GM12878 (cell line): ENCODE results near the gene PRKAB1. TPM values are rescaled to one million over a fixed set of nuclear protein-coding genes. Genes with fewer than 3 reads are reported as not detected.

Source experiments
- ATAC-seq: fragments of 200-7000 bp; cut with Tn5 transposase; 3 replicates; pipeline ENCODE4 v1.9.1; 2020; ENCODE audit warnings: mild to moderate bottlenecking, moderate library complexity
- BruUV-seq: library from RNA; stranded (reverse); fragments of 400-500 nt; replicated peaks from 2 replicates; lab custom pipeline; 2021; lab: Mats Ljungman, UMichigan
- CTCF ChIA-PET: fragments of 300-600 bp; sonication (Branson Sonifier 250); formaldehyde crosslinking; extraction: SDS; loops from one replicate; lab custom pipeline; 2021; ENCODE audit warnings: inconsistent platforms; lab: Yijun Ruan, JAX
- POLR2A ChIA-PET: fragments of 350-600 bp; formaldehyde crosslinking; extraction: SDS; loops from one replicate; lab custom pipeline; 2021; ENCODE audit warnings: inconsistent platforms; lab: Charles Lee
- RAD21 ChIA-PET: fragments of 300-600 bp; sonication (Branson Sonifier 250); formaldehyde crosslinking; loops from one replicate; lab custom pipeline; 2023; ENCODE audit warnings: antibody characterized with exemption; ENCODE audit not compliant: unreplicated experiment; lab: Charles Lee
- SMC1A ChIA-PET: fragments of 300-600 bp; sonication (Branson Sonifier 250); formaldehyde crosslinking; loops from one replicate; lab custom pipeline; 2023; ENCODE audit not compliant: unreplicated experiment, uncharacterized antibody; lab: Charles Lee
- DNase-seq: peaks from one replicate; pipeline ENCODE4 v3.0.0-alpha.2; 2011; ENCODE audit warnings: low read depth, low spot score
- FAIRE-seq: peaks from 3 replicates; lab custom pipeline; 2011; peaks lifted over from hg19 to GRCh38; lab: Jason Lieb, UNC
- H2AFZ ChIP-seq: 2 replicates; pipeline ENCODE4 v1.6.0; 2011; ENCODE audit warnings: low read depth, low read length, control low read depth; ENCODE audit not compliant: control insufficient read depth
- H3K27ac ChIP-seq: 2 replicates; pipeline ENCODE4 v1.5.1; 2011; ENCODE audit warnings: control low read depth; ENCODE audit not compliant: control insufficient read depth, insufficient read depth
- H3K27me3 ChIP-seq, 2 experiments: replicated peaks in 1 of 2; 2 replicates each; pipeline versions ENCODE4 v1.6.0 to v1.6.1; 2011; ENCODE audit warnings: low read length in 1 of 2; ENCODE audit not compliant: control insufficient read depth in 2 of 2, insufficient read depth in 2 of 2
- H3K36me3 ChIP-seq, 2 experiments: 2 replicates each; pipeline ENCODE4 v1.5.1; 2011; ENCODE audit warnings: low read length in 1 of 2; ENCODE audit not compliant: control insufficient read depth in 2 of 2, insufficient read depth in 2 of 2
- H3K4me1 ChIP-seq: 2 replicates; pipeline ENCODE4 v1.6.1; 2011; ENCODE audit warnings: mild to moderate bottlenecking, low read length, moderate library complexity, mixed read lengths; ENCODE audit not compliant: control insufficient read depth, insufficient read depth
- H3K4me2 ChIP-seq: 2 replicates; pipeline ENCODE4 v1.6.0; 2011; ENCODE audit warnings: control low read depth; ENCODE audit not compliant: control insufficient read depth, insufficient read depth
- H3K4me3 ChIP-seq: fragments of 200-600 bp; sonication (generic); 2 replicates; pipeline ENCODE4 v1.5.1; 2016
- H3K79me2 ChIP-seq: 2 replicates; pipeline ENCODE4 v1.6.0; 2011; ENCODE audit warnings: low read length; ENCODE audit not compliant: control insufficient read depth, insufficient read depth
- H3K9ac ChIP-seq: 2 replicates; pipeline ENCODE4 v1.8.0; 2011; ENCODE audit warnings: low read length, control low read depth, mixed read lengths; ENCODE audit not compliant: control insufficient read depth, insufficient read depth
- H3K9me3 ChIP-seq: replicated peaks from 3 replicates; pipeline ENCODE4 v1.5.1; 2011; ENCODE audit warnings: mild to moderate bottlenecking, low read length; ENCODE audit not compliant: control insufficient read depth, insufficient read depth
- H4K20me1 ChIP-seq: 2 replicates; pipeline ENCODE4 v1.6.0; 2011; ENCODE audit not compliant: control insufficient read depth, insufficient read depth
- CBX5 ChIP-seq: sonication (generic); IDR thresholded peaks from 2 replicates; pipeline ENCODE4 v1.6.1; 2016; ENCODE audit warnings: low read depth, moderate library complexity, mild to moderate bottlenecking, inconsistent platforms
- EED ChIP-seq: sonication (generic); IDR thresholded peaks from 2 replicates; pipeline ENCODE4 v1.6.1; 2016; ENCODE audit warnings: antibody characterized with exemption, low read depth
- IKZF2 ChIP-seq, 2 experiments: fragments of 450-650 bp; IDR thresholded peaks; 2 replicates each; pipeline ENCODE4 v1.6.1; 2017; ENCODE audit warnings: mild to moderate bottlenecking in 2 of 2, moderate library complexity in 2 of 2
- NR2C1 ChIP-seq: fragments of 450-650 bp; IDR thresholded peaks from 2 replicates; pipeline ENCODE4 v1.6.1; 2017; ENCODE audit warnings: antibody characterized with exemption, mild to moderate bottlenecking, moderate library complexity
- PKNOX1 ChIP-seq: fragments of 450-650 bp; IDR thresholded peaks from 2 replicates; pipeline ENCODE4 v1.6.1; 2016; ENCODE audit warnings: mild to moderate bottlenecking
- POLR2AphosphoS2 ChIP-seq: IDR thresholded peaks from 2 replicates; pipeline ENCODE4 v1.6.1; 2011; ENCODE audit warnings: low read depth, mild to moderate bottlenecking, low read length, improper control_type of control experiment, moderate library complexity
- RUNX3 ChIP-seq: IDR thresholded peaks from 2 replicates; pipeline ENCODE4 v1.6.1; 2012; ENCODE audit warnings: low read length, inconsistent platforms
- SUZ12 ChIP-seq: fragments of 200-600 bp; sonication (generic); IDR thresholded peaks from one replicate; pipeline ENCODE4 v1.6.1; 2018; ENCODE audit warnings: antibody characterized with exemption, mild to moderate bottlenecking; ENCODE audit not compliant: unreplicated experiment
- WGBS: methylation state at CpG from one replicate; pipeline ENCODE4 v1.1.6; 2016; ENCODE audit warnings: low lambda C conversion rate; ENCODE audit not compliant: insufficient replicate concordance, insufficient coverage; ENCODE audit errors: missing lambda C conversion rate; 5-methylcytosine and 5-hydroxymethylcytosine counted together
- in situ Hi-C: fragments of 300-500 bp; cut with MboI; formaldehyde crosslinking; loops from 9 replicates; pipeline ENCODE4 v1.14.3; 2018; ENCODE audit warnings: mixed read lengths
- intact Hi-C: fragments of 100-400 bp; cut with micrococcal nuclease; formaldehyde crosslinking; loops from one replicate; pipeline ENCODE4 v1.14.2; 2022; ENCODE audit not compliant: unreplicated experiment
- polyA plus RNA-seq, 11 experiments: library from polyadenylated mRNA; depleted of rRNA in 4 of 11; unstranded in 6 of 11; stranded (reverse) in 5 of 11; fragments of >200 nt; fragmentation: Nextera tagmentation in 4 of 11; fragmentation: Illumina TruSeq in 1 of 11; extraction: Ambion mirVana in 4 of 11; extraction: Trizol in 1 of 11; gene quantifications; 1 replicate in 1 of 11; 2 replicates in 10 of 11; pipeline versions ENCODE4 v1.2.1 to v1.2.3, GENCODE V29; 2011 to 2016; ENCODE audit warnings: inconsistent platforms in 2 of 11, missing spikeins in 2 of 11, low read depth in 1 of 11
- total RNA-seq, 4 experiments: library from RNA; depleted of rRNA in 3 of 4; stranded (reverse); fragments of >200 nt in 3 of 4; fragmentation: Illumina TruSeq in 1 of 4; extraction: Trizol in 1 of 4; gene quantifications; 2 replicates each; pipeline versions ENCODE4 v1.2.1 to v1.2.3, GENCODE V29; 2013 to 2021

PRKAB1 gene
- total and polyA plus RNA-seq, 10 of the 15 experiments (the other 5 are each of a cell fraction or from before 2014, with no cell fraction given): 24.6 to 85.0 (median 50.6) TPM

- ChIA-PET CTCF (no interaction called here), RAD21 (no interaction called here), SMC1A (no interaction called here), POLR2A (no interaction called here)
- FAIRE-seq: no peak
- Histone ChIP-seq H3K4me2 (no peak overlapping the region), H3K27me3 (no peaks in the 10 kb centered on the region), H3K9me3 (no peaks in the 10 kb centered on the region), H3K4me1 (no peaks in the 10 kb centered on the region), H3K4me3 (no peak overlapping the region), H3K36me3 (peaks cover 21 to 22% of the 10 kb centered on the region in 2 experiments; a peak in 3 of 4 replicates), H2AFZ (no peak overlapping the region), H3K79me2 (no peaks in the 10 kb centered on the region), H3K27ac (no peak overlapping the region), H4K20me1 (no peaks in the 10 kb centered on the region), H3K9ac (no peak overlapping the region)
- WGBS: 96% methylated on average over 8 of the region's 8 CpGs
- in situ Hi-C loops: no loop called here
- ATAC-seq: no peak
- no TSS peak for BruUV-seq
- DNase-seq: no peak
- intact Hi-C loops: no loop called here
- TF ChIP-seq POLR2AphosphoS2: no peak
- no peak for TF ChIP-seq NR2C1
- no peak for TF ChIP-seq IKZF2 (IDR thresholded peaks at IDR 0.05)
- no peak for TF ChIP-seq RUNX3
- no peak for TF ChIP-seq CBX5
- TF ChIP-seq EED: no peak
- TF ChIP-seq PKNOX1: no peak
- TF ChIP-seq SUZ12: no peak
Observed at GRCh38 chr12:119713551-119714031, 45.7 kb downstream of the PRKAB1 start.
